ENCODE results near the gene ADA.

GRCh38 chr20:44615169-44615791 lies 36.2 kb downstream of the ADA start:
- TF ChIP-seq POLR2AphosphoS5 (IDR thresholded peaks at IDR 0.05) (no peak), CTCF (IDR thresholded peaks at IDR 0.05) (no peak), POLR2A (IDR thresholded peaks at IDR 0.05) (no peak), EP300 (IDR thresholded peaks at IDR 0.05; ENCODE audit: low read depth) (no peak)
